HG02798 (cell line): ENCODE data around the gene CBFA2T3.
"Not testable (repeated sequence)": the region's sequence is repeated elsewhere in the genome, so short reads cannot be mapped to it uniquely, and the experiment has no call there.

Experiments used
- ATAC-seq: cut with Tn5 transposase; IDR thresholded peaks from one replicate; pipeline ENCODE4 v1.9.1; 2021; ENCODE audit warnings: mild to moderate bottlenecking; ENCODE audit not compliant: unreplicated experiment, poor library complexity

The CBFA2T3 gene

DNA sequence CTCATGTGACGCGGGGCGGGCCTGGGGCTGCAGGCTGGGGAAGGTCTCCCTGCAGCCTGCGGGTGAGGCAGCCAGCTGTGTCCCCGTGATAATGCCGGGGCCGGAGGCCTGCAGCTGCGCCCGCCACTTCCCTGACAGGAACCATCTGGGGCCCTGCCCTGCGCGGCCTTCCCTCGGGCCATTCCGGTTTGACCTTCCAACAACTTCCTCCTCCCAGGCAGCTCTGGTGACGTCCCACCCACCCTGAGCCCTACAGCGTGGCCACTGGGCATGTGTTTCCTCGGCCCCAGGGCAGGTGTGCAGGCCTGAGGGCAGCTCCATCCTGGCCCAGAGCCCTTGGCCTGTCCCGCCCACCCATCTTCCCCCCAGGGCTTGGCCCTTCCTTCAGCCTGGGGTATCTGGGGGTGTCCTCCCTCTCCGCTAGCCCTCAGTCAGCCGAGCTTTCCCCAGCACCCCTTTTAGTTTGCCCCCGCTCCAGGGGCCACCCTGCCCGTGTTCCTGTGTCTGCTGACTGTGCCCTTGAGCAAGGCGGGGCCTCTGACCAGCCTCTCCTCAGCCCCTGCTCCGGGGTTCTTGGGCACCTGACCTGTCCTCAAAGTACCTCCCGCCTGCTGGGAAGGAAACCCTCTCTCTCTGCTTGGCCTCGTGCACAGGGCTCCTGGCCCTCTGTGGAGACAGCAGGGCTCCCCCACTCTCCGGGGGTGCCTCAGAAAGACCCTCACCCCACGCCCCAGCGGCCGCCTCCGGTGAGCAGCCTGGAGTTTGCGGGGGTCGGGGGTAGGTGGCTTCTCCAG is at the start of gene CBFA2T3:
Gene CBFA2T3, minus strand, starts transcription at position 190 of the 794 bp plus-strand sequence. CDS start 400 bp downstream, outside the sequence.
- ATAC-seq = peak; percentile 25

DNA sequence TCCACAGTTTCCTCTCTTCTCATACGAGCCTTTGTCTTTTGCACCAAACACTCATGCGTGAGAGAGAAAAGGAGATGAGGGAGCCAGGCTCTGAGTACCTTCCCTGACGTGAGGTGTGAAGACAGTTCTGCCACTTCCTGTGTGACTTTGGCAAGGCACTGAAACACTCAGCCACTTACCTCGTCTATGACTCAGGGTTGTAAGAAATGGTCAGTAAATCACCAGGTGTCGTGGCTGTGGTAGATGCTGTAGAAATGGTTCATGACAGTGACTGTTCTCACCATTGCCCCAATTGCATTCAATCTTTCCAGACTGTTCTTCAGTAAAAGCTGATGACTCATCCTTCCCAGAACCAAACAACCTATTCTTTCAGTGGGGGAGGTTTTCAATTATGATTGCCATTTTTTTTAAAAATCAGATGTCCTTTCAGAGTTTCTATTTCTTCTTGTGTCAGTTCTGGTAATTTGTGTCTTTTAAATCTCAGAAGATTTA is 49.2 kb upstream of the CBFA2T3 start:
- ATAC-seq = peak; percentile 57

DNA sequence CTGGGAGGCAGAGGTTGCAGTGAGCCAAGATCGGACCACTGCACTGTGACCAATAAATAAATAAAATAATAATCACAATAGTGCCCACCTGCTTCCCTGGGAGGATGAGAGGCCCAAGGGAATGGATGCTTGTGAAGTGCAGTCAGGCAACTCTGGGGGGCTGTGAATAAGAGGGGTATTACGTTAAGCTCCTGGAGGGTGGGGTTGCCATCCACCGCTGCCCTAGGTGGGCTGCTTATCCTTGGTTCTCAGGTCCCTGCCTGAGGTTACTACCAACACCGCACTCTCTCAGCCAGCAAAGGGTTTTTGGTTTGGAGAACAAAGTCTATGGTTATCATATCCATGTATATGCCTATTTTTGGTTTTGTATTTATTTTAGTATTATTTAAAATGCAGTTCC is 48.6 kb upstream of the CBFA2T3 start:
- no peak for ATAC-seq

GRCh38 chr16:89024546-89025060 is 47.6 kb upstream of the CBFA2T3 start:
- ATAC-seq = no peak

GRCh38 chr16:89023621-89024511 is 46.9 kb upstream of the CBFA2T3 start:
- ATAC-seq = no peak

- ATAC-seq = no peak
Measured at GRCh38 chr16:89023151-89023551, 46.1 kb upstream of the CBFA2T3 start.

DNA sequence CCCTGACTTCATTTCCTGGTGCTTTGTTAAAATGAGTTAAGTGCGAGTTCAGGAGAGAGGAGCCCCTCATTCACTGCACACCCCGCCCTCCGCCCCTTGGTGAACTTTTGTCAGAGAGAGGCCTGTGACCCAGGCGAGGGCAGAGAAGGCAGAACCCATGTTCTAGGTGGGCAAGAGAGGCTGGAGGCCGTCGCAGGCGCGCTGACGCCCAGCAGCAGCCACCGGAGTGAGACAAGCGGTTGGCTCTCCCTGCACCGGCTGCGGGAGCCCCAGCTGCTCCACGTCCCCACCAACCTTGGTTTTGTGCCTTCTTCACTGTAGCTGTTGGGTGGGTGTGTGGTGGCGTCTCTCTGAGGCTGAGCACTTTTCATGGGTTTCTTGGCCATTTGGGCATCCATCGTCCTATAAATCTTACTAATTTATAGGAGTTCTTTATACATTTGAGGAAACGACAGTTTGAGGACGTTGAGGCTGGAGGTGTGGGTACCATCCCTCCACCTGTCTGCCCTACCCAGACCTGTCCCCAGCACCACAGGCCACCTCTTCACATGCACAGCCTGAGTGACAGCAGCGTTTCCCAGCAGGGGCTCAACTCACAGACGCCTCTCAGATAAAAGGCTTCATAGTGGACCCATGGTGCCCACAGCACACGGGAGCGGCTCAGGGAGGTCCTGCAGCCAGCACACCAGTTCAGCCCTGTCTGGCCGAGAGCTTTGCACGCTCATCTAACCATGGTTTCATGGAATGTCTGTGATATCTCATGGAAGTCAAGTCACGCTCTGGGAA is 45.2 kb upstream of the CBFA2T3 start:
- no peak for ATAC-seq

DNA sequence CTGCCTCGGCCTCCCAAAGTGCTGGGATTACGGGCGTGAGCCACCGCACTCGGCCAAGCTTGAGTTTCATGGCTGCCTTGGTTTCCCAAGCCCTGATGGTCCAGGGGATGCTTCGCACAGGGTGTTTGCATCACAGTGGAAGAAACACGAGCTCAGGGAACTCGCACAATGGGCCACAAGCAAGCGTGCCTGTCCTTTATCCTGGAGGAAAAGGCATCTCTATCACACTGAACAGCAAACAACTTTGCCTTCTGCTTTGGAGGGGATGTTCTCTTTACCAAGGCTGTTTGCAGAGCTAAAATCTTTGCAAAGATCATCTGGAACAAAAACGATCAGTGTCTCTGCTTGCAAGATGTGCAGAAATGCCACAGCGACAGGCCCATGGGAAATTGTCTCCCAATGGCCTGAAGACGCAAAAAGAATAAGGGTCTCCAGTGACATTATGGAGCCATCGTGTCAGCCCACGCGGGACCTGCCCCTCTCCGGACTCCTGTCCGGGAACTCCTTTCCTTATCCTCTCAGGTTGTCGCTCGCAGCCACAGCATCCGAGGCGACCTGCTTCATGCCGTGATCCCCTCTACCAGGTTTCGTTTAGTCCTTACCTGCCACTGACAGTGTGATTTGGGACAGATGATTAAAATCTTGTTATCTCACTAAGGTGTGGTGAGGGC is 44.1 kb upstream of the CBFA2T3 start:
- no peak for ATAC-seq

DNA sequence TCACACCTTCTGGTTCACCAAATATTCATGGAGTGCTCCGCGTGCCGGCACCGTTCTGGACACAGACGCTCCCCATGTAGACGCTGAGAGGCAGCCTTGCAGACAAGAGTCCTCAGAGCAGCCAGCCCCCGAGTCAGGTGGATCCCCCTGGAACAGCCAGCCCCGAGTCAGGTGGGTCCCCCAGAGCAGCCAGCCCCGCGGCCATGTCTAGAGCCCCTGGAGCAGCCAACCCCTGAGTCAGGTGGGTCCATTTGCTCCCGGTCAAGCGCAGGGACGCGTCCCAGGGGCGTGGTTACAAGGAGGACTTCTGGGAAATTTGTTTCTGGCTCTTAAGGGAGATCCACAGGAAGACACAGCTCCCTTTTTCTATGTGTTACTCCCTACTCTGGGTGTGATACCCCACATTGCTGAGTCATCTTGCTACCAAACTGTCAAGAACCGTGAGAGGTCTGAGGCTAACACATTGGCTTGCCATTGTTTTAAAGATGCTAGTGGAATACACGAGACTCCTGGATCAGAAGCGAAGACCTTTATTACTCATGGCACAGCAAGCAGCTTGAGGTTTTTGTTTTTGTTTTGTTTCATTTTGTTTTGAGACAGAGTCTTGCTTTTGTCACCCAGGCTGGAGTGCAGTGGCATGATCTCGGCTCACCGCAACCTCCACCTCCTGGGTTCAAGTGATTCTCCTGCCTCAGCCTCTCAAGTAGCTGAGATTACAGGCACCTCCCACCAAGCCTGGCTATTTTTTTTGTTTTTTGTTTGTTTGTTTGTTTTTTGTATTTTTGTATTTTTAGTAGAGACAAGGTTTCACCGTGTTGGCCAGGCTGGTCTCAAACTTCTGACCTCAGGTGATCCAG is 43.3 kb upstream of the CBFA2T3 start:
- peak; percentile 52 for ATAC-seq

- no peak for ATAC-seq
Measured at GRCh38 chr16:89019511-89019910, 42.5 kb upstream of the CBFA2T3 start.

- ATAC-seq = no peak
Measured at GRCh38 chr16:89018282-89019158, 41.5 kb upstream of the CBFA2T3 start.

DNA sequence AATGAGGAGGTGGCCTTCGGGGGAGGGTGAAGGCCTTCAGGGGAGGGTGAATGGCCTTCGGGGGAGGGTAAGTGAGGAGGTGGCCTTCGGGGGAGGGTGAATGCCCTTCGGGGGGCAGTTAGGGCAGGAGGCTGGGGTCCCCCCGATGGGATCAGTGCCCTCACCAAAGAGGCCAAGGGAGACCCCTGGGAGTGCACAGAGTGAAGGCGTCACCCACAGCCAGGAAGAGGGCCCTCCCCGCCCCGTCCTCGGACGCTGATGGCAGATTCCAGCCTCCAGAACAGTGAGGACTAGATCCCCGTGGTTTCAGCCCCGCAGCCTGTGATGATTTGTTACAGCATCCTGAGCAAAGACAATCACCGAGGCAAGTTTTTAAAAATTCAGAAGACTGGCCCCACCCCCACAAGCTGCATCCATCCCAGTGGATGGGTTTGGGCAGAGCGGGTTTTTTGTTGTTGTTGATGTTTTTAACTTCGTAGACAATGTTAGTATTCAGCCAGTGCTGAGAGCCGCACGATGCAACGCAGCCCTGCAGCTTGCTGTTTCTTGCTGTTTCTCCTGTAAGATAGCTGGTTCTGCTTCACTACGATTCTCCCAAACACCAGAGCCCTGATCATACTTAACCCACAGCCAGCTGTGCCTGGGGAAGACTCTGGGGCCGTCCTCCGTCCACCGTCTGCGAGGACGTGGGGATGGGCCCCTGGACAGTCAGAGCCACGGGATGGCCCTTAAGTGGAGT is 40.7 kb upstream of the CBFA2T3 start:
- ATAC-seq = no peak

GRCh38 chr16:89016561-89016960 is 39.6 kb upstream of the CBFA2T3 start:
- not testable (repeated sequence) for ATAC-seq

DNA sequence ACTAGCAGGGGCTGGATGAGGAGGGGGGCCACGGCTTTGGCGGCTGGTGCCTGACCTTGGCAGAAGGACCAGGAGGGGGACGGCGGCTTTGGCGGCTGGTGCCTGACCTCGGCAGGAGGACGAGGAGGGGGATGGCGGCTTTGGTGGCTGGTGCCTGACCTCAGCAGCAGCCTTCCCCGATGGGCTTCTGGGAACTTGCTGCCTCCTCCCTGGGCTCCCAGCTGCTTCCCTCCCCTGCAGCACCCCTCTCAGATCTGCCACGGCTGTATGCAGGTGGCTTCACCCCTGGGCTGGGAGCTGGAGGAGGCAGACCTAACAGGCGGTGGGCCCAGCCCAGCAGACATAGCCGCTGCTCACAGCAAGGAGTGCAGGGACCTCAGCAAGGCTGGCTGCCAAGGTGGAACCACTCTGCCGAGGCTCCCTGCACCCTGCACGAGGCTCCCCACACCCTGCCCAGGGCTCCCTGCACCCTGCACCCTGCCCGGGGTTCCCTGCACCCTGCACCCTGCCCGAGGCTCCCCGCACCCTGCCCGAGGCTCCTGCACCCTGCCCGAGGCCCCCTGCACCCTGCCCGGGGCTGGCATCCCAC is 38.4 kb upstream of the CBFA2T3 start:
- ATAC-seq = no peak

DNA sequence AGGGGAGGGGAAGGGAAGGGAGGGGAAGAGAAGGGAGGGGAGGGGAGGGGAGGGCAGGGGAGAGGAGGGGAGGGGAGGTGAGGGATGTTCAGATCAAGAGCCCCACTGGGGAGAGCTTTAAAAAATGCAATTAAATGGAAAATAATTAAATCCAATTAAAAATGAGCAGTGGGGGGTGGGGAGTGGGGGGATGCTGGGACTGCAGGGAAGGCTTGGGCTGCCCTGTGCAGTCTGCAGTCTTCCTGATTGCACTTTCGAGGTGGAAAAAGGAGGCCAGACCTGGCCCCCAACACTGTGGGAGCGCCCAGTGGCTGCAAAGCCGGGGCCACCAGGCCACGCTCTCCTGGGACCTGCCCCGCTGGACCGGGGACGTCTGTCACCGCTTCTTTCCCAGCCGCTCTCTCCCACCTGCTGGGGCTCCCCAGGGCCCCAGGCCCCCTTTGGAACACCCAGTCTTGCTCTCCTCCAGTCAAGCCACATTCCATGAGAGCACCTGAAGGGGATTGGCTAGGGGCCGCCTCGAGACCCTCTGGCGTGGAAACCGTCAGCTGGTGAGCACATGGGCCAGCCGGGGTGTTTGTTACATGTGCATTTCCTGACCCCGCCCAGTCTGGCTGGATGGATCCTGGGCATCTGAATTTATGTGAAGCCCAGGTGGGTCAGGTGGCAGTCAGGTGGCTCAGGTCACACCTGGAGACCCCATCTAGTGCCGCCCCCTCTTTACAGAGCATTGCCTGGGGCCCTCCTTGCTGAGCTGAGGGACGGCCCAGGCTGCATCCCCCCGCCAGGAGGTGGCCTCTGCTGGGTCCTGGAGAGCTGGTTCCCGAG is 37.6 kb upstream of the CBFA2T3 start:
- no peak for ATAC-seq
